OCI-LY7 (cell line): ENCODE measurements around the gene APBA1. TPM values are rescaled to one million over a fixed set of nuclear protein-coding genes. Genes with fewer than 3 reads are reported as not detected.

Source experiments
- BruUV-seq: library from RNA; stranded (reverse); fragments of 400-500 nt; replicated peaks from 2 replicates; lab custom pipeline; 2021; lab: Mats Ljungman, UMichigan
- CTCF ChIA-PET: fragments of 300-600 bp; sonication (Branson Sonifier 250); formaldehyde crosslinking; loops from one replicate; lab custom pipeline; 2022; ENCODE audit warnings: antibody characterized with exemption; ENCODE audit not compliant: unreplicated experiment; lab: Charles Lee
- POLR2A ChIA-PET: fragments of 300-600 bp; sonication (Branson Sonifier 250); formaldehyde crosslinking; loops from one replicate; lab custom pipeline; 2022; ENCODE audit warnings: antibody characterized with exemption; lab: Charles Lee
- DNase-seq: peaks from one replicate; pipeline ENCODE4 v3.0.0-alpha.2; 2015; ENCODE audit warnings: low spot score
- H2AFZ ChIP-seq: fragments of 200-600 bp; sonication (generic), shearing (Covaris generic); 2 replicates; pipeline ENCODE4 v1.6.1; 2014; ENCODE audit warnings: mild to moderate bottlenecking, antibody characterized with exemption, low read length, moderate library complexity
- H3K27ac ChIP-seq: fragments of 200-600 bp; sonication (generic); 2 replicates; pipeline ENCODE4 v1.5.1; 2014; ENCODE audit warnings: mixed run types, low read depth, mild to moderate bottlenecking, moderate library complexity, low read length, inconsistent platforms; ENCODE audit not compliant: poor library complexity, severe bottlenecking
- H3K36me3 ChIP-seq: fragments of 200-600 bp; sonication (generic); 2 replicates; pipeline ENCODE4 v1.6.1; 2014; ENCODE audit warnings: mild to moderate bottlenecking, antibody characterized with exemption, low read length, moderate library complexity, mixed read lengths; ENCODE audit not compliant: insufficient read depth
- H3K4me1 ChIP-seq: fragments of 200-600 bp; sonication (generic); 2 replicates; pipeline ENCODE4 v1.5.1; 2014; ENCODE audit warnings: mild to moderate bottlenecking, low read length; ENCODE audit not compliant: insufficient read depth, poor library complexity, severe bottlenecking
- H3K4me2 ChIP-seq: fragments of 200-600 bp; sonication (generic); 2 replicates; pipeline ENCODE4 v1.6.1; 2014; ENCODE audit warnings: mild to moderate bottlenecking, low read length
- H3K4me3 ChIP-seq: fragments of 200-600 bp; sonication (generic); 2 replicates; pipeline ENCODE4 v1.5.1; 2014; ENCODE audit warnings: mild to moderate bottlenecking, low read depth, low read length; ENCODE audit not compliant: poor library complexity, severe bottlenecking
- H3K79me2 ChIP-seq: fragments of 200-600 bp; sonication (generic); 2 replicates; pipeline ENCODE4 v1.6.1; 2016; ENCODE audit warnings: low read depth, mild to moderate bottlenecking, low read length, moderate library complexity, mixed read lengths; ENCODE audit not compliant: insufficient read depth
- H3K9me2 ChIP-seq: fragments of 200-600 bp; sonication (generic); 2 replicates; pipeline ENCODE4 v1.6.1; 2016; ENCODE audit warnings: mild to moderate bottlenecking, low read length, mixed read lengths; ENCODE audit not compliant: insufficient read depth
- H3K9me3 ChIP-seq: fragments of 200-600 bp; sonication (generic); 2 replicates; pipeline ENCODE4 v1.6.1; 2014; ENCODE audit warnings: mild to moderate bottlenecking, mixed run types, low read length, mixed read lengths
- H4K20me1 ChIP-seq: fragments of 200-600 bp; sonication (generic); 2 replicates; pipeline ENCODE4 v1.6.1; 2014; ENCODE audit warnings: mild to moderate bottlenecking, antibody characterized with exemption, low read length, moderate library complexity, mixed read lengths; ENCODE audit not compliant: insufficient read depth
- EZH2phosphoT487 ChIP-seq: fragments of 200-600 bp; sonication (generic); IDR thresholded peaks from 2 replicates; pipeline ENCODE4 v1.6.1; 2018; ENCODE audit warnings: low read depth, borderline replicate concordance, mild to moderate bottlenecking, mixed run types, antibody characterized with exemption, low read length, moderate library complexity, mixed read lengths
- intact Hi-C: fragments of 100-400 bp; cut with micrococcal nuclease; formaldehyde crosslinking; loops from one replicate; pipeline ENCODE4 v1.10.0; 2022; ENCODE audit not compliant: unreplicated experiment
- total RNA-seq, 2 experiments: library from RNA; depleted of rRNA in 1 of 2; stranded (reverse); fragments of >200 nt in 1 of 2; shearing (Covaris generic) in 1 of 2; gene quantifications; 2 replicates each; pipeline ENCODE4 v1.2.3, GENCODE V29; 2014 to 2022
- TF ChIP-seq, protein P1 (sequence below): fragments of 200-600 bp; sonication (generic); conservative IDR thresholded peaks from 2 replicates; pipeline ENCODE4 v1.5.1; 2014; ENCODE audit warnings: mild to moderate bottlenecking, antibody characterized with exemption, low read length, moderate library complexity, mixed read lengths

APBA1 gene
- total RNA-seq, 2 experiments from 2014 or later: not detected

DNA sequence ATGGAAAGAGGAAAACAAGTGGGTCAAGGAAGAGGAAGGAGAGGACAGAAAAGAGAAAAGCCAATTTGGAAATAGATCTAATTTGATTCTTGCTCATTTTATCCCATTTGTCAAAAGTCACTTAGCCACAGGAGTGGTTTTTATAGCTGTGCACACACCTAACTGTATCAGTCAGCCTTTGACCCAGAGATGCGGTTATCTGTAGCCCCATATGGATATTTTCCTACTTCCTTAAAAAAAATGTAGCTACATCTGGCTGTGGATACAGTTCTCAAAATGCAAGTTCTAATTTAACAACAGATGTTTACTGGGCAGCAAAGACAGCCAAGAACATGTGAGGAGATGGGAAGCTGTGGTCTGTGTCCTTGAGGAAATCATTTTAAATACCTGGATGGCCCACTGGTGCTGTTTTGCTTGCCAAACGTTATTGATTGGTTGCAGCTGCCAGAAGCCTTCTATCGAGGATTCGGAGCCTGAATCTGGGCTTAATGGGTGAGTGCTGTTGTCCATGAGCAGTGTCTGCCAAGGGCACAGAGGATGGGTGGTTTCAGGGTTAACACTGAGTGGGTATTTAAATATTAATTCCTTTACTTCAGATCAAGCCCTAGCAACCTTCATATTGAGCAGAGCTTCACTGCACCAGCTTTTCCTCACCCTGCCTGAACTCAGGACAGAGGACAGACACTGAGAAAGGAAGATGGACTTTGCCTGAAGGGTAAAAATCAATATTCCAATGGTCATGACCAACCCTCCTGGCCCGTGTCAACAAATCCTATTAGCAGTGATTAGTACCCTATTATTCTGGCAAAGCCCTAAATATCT lies 92.2 kb downstream of the APBA1 start:
- H3K9me2 ChIP-seq: no peaks in the 10 kb centered on the region
- CTCF ChIA-PET: no interaction called here
- no peaks in the 10 kb centered on the region for H3K36me3 ChIP-seq
- POLR2A ChIA-PET: no interaction called here
- no peak overlapping the region for H2AFZ ChIP-seq
- BruUV-seq: no TSS peak
- intact Hi-C loops: no loop called here
- no peak overlapping the region for H3K27ac ChIP-seq
- no peaks in the 10 kb centered on the region for H3K79me2 ChIP-seq
- H3K4me3 ChIP-seq: no peak overlapping the region
- no peaks in the 10 kb centered on the region for H4K20me1 ChIP-seq
- no peak for TF ChIP-seq EZH2phosphoT487
- TF ChIP-seq, protein P1, sequence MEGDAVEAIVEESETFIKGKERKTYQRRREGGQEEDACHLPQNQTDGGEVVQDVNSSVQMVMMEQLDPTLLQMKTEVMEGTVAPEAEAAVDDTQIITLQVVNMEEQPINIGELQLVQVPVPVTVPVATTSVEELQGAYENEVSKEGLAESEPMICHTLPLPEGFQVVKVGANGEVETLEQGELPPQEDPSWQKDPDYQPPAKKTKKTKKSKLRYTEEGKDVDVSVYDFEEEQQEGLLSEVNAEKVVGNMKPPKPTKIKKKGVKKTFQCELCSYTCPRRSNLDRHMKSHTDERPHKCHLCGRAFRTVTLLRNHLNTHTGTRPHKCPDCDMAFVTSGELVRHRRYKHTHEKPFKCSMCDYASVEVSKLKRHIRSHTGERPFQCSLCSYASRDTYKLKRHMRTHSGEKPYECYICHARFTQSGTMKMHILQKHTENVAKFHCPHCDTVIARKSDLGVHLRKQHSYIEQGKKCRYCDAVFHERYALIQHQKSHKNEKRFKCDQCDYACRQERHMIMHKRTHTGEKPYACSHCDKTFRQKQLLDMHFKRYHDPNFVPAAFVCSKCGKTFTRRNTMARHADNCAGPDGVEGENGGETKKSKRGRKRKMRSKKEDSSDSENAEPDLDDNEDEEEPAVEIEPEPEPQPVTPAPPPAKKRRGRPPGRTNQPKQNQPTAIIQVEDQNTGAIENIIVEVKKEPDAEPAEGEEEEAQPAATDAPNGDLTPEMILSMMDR: no peak
- no peak for DNase-seq
- H3K4me1 ChIP-seq: no peaks in the 10 kb centered on the region
- no peak overlapping the region for H3K4me2 ChIP-seq
- H3K9me3 ChIP-seq: no peaks in the 10 kb centered on the region

DNA sequence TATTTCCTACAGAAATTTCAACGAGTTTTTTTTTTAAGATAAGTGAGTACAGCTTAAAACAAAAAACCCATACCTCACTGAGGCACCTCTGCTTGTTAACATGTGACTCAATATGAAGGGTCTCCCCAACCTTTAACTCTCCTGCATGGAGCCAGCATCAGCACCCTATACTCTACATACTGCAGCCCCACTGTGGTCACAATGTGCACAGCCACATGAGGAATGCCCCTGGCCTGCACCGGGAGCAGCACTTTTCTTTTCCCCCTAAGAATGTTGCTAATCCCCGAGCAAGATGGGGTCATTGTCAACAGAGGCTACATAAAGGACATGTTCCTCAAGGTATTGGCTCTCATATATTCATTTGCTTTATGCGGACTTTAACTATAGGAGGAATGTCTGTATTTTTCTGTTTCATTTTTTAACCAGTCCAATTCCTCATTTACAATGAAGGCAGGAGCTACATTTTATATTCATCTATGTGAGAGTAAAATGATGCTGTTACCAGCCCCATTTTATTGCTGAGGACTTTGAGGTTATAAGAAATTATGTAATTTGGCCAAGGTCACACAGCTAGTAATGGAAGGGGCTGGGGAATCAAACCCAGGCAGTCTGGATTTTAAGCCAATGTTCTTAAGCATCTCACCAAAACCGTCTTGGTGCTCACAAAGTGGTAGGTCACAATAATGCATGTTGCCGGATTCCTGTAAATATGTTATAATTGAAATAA lies 93.0 kb downstream of the APBA1 start:
- H3K79me2 ChIP-seq: no peaks in the 10 kb centered on the region
- H2AFZ ChIP-seq: no peak overlapping the region
- intact Hi-C loops: no loop called here
- DNase-seq: no peak
- H3K4me1 ChIP-seq: no peaks in the 10 kb centered on the region
- no peak overlapping the region for H3K4me3 ChIP-seq
- no peaks in the 10 kb centered on the region for H3K9me2 ChIP-seq
- H3K36me3 ChIP-seq: no peaks in the 10 kb centered on the region
- no peak overlapping the region for H3K27ac ChIP-seq
- H4K20me1 ChIP-seq: no peaks in the 10 kb centered on the region
- no peak overlapping the region for H3K4me2 ChIP-seq
- no peaks in the 10 kb centered on the region for H3K9me3 ChIP-seq
- ChIA-PET POLR2A (interaction anchor here (0.8 kb wide), 1 partner anchor 245 kb away, joined by 3 read pairs; no protein-coding TSS in a partner anchor), CTCF (no interaction called here)
- no TSS peak for BruUV-seq
- no peak for TF ChIP-seq EZH2phosphoT487
- TF ChIP-seq, protein P1: no peak

DNA sequence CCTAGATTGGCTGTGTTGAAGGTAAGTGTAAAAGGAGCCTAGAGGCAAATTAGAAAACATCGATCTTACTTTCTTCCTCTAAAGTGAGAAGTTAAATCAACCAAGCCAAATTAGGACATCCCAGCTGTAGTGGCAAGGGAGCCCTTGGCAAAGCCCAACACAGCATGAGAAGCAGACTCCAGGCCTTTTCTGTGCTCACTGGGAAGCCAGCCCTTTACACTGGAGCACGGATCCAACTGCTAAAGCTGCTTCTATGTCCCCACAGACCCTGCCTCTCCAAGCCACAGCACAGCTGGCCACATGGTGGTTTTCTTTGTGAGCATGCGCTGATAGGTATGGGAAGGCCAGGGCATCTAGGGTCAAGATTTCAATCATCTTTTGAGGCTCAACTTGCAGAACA lies 94.1 kb downstream of the APBA1 start:
- Histone ChIP-seq H3K9me3 (no peaks in the 10 kb centered on the region), H3K36me3 (no peaks in the 10 kb centered on the region), H3K79me2 (no peaks in the 10 kb centered on the region), H4K20me1 (no peaks in the 10 kb centered on the region), H3K4me2 (no peak overlapping the region), H3K4me3 (no peak overlapping the region), H2AFZ (no peak overlapping the region), H3K4me1 (no peaks in the 10 kb centered on the region), H3K27ac (no peak overlapping the region), H3K9me2 (no peaks in the 10 kb centered on the region)
- no TSS peak for BruUV-seq
- DNase-seq: no peak
- ChIA-PET CTCF (no interaction called here), POLR2A (no interaction called here)
- TF ChIP-seq, protein P1: no peak
- TF ChIP-seq EZH2phosphoT487: no peak
- intact Hi-C loops: no loop called here
